ENCODE measurements around the gene ADAM22.
"Not testable (repeated sequence)": the region's sequence is repeated elsewhere in the genome, so short reads cannot be mapped to it uniquely, and the experiment has no call there.

Gene ADAM22

GRCh38 chr7:88115258-88115796 lies 181.3 kb downstream of the ADAM22 start:
- DNase-seq, result no peak

DNA sequence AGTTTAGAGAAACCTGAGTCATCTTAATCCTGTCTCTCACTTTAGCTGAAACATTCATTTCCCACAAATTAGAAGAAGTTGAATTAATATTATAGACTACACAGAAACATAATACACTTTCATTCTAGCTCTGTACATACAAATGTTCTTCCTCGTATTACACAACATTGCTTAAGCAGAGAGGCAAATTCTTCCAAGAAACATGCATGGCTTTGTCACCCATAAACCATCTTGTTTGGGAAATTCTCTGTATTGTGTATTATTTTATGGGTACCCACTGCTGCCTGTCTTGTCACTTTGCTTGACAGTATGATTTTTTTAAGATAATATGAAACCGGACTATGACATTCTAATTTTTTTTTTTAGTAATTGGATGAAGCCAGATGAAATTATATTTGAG lies 181.8 kb downstream of the ADAM22 start:
- no peak for DNase-seq

DNA sequence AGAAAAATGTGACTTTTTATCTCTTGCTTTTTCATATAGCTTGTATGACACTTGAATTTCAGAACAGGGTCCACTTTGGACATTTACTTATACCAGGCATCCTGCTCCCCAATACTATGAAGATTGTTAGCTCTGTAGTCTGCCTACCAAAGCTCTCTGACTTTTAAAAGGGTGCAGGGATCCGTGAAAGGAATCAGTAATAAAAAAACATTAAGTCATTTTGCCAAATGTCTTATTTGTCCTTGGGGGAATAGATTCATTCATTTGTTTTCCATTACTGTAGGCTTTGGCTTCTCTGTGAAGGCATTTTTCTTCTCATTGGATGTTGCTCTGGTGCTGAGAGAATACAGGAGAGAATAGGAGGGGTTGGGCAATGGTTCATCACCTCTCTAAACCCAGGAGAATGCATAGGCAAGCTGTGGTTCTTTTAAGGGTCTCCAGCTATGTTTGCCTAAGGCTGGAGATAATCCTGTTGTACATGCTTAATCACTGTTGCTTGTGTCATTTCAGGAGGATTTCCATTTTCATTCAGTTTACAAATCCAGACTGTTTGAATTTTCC lies 182.3 kb downstream of the ADAM22 start:
- DNase-seq, result no peak

DNA sequence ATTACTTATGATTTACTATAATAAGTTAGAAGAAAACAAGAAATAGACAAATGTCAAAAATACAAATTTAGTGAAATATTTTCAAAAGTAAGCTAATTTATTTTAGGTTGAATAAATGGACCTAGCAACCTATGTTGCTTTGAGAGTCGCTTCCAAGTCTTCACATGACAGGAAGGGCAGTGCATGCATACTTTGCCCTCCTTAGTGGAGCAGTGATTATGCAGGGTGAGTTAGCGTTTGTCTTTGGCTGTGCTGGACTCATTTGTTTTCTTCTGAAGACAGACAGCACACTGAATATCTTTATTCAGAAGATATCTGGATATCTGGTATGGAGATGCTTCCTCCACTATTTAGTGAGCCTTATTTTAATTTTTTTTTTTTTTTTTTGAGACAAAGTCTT lies 183.3 kb downstream of the ADAM22 start:
- DNase-seq, result no peak

- DNase-seq, result no peak
Observed at GRCh38 chr7:88121335-88121734, 187.3 kb downstream of the ADAM22 start.

GRCh38 chr7:88127637-88128290 lies 193.7 kb downstream of the ADAM22 start:
- no peak for DNase-seq

- no peak for DNase-seq
Observed at GRCh38 chr7:88132725-88133124, 198.7 kb downstream of the ADAM22 start.

- DNase-seq, result no peak
Observed at GRCh38 chr7:88140947-88141346, 206.9 kb downstream of the ADAM22 start.

- DNase-seq, result no peak
Observed at GRCh38 chr7:88141479-88141878, 207.4 kb downstream of the ADAM22 start.

- DNase-seq, result no peak
Observed at GRCh38 chr7:88141953-88142352, 207.9 kb downstream of the ADAM22 start.

DNA sequence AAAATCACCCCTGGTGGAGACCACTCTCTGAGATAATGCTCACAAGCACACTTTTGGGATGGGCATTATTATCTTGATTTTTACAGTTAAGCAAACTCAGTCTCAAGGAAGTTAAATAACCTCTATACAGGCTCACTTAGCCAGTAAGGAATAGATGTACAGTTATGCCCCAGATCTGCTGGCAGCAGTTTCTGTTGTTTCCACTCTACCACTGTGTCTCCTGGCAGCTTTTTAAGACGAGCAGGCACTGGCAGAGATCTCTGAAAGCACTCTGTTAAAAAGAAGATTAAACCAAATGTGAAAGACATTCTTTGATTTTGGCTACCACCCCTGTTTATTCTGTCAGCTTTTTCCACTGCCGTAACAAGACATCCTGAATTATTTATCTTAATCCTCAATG lies 212.6 kb downstream of the ADAM22 start:
- DNase-seq, result no peak

DNA sequence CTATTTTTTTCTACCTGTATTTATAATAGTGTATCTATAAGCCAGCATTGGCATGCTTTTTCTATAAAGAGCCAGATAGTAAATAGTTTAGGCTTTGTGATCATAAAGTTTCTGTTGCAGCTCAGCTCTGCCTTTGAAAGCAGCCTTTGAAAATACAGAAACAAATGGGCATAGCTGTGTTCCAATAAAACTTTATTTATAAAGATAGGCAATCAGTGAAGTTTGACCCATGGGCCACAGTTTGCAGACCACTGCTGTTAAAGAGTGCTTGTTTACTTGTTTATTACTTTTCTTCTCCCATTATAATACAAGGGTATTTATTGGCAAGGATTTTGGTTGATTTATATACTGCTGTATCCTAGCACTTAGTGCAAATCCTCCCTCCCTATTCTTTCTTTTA lies 213.3 kb downstream of the ADAM22 start:
- DNase-seq, result no peak

- DNase-seq, result no peak
Observed at GRCh38 chr7:88147949-88148348, 213.9 kb downstream of the ADAM22 start.

GRCh38 chr7:88150033-88150432 lies 216.0 kb downstream of the ADAM22 start:
- DNase-seq, result no peak

- no peak for DNase-seq
Observed at GRCh38 chr7:88151119-88151790, 217.2 kb downstream of the ADAM22 start.

- DNase-seq, result no peak
Observed at GRCh38 chr7:88153378-88153777, 219.3 kb downstream of the ADAM22 start.

GRCh38 chr7:88155756-88156155 lies 221.7 kb downstream of the ADAM22 start:
- no peak for DNase-seq

GRCh38 chr7:88156356-88156755 lies 222.3 kb downstream of the ADAM22 start:
- no peak for DNase-seq

GRCh38 chr7:88159741-88160140 lies 225.7 kb downstream of the ADAM22 start:
- not testable (repeated sequence) for DNase-seq

DNA sequence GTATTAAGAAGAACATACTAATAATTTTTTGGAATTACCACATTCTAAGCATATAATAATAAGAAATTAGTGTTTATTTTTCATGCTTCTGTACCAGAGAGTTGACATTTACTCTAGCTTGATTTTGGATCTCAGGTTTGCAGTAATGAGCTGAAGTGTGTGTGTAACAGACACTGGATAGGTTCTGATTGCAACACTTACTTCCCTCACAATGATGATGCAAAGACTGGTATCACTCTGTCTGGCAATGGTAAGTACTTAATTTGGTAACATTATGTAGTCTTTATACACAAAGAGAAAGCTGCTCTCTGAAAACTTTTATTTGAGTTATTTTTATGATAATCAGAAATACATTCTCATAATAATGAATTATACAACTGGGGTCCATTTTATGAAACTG lies 231.6 kb downstream of the ADAM22 start:
- no peak for DNase-seq

DNA sequence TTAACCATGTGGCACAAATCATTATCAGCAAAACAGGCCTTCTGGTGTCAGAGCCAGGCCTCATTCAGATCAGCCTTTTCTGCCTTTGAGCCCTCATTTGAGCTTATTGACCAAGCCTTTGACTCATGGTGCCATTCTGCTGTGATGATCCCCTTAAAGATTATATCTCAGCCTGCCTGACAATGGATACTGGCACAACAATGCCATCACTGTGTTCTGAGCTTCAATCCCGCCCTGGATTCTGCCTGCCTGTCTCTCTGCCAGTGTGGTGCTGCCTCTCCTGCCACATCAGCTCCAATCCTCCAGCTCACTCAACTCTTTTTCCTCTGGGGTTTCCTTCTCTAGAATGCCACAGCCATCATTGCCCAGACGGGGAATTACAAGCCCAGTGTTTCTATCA lies 233.2 kb downstream of the ADAM22 start:
- DNase-seq, result no peak

GRCh38 chr7:88167721-88168120 lies 233.7 kb downstream of the ADAM22 start:
- DNase-seq, result no peak

DNA sequence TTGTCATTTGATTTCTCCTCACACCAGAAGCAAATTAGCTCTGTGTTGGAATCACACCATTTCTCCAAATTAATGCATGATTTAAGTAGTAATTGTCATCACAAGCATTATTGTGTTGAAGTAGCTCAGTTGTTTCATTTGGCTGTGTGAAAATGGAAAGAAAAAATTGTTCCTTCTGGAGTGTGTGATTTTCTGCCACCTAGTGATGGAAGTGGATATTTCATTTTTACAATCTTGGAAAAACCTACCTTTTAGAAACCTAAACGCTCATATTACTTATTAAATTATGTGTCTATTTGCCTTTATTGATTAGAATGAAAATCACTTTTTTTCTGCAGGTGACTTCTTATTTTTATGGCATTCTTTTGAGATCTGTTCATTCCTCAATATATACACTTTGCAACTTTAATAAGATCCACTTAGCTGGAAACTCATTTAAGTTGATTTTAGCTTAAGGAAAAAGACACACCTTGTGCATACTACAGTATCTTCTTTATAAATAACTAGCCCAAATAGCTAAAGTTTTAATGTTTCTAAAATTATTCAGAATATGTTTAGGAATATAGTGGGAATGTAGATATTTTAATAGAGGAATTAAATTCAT lies 235.8 kb downstream of the ADAM22 start:
- peak; percentile 10 for DNase-seq

- DNase-seq, result no peak
Observed at GRCh38 chr7:88172842-88173241, 238.8 kb downstream of the ADAM22 start.

Data from fibroblast of skin of right quadriceps (primary cell).